AG09319 (cell line): ENCODE data around the gene LRP3.
"Not testable (repeated sequence)": the region's sequence is repeated elsewhere in the genome, so short reads cannot be mapped to it uniquely, and the experiment has no call there.

Source experiments
- DNase-seq: peaks from one replicate; pipeline ENCODE4 v3.0.0-alpha.2; 2010; ENCODE audit warnings: low read depth; ENCODE audit errors: extremely low read depth
- CTCF ChIP-seq: IDR thresholded peaks from 2 replicates; pipeline ENCODE4 v1.5.1; 2011; ENCODE audit warnings: low read depth, mild to moderate bottlenecking, inconsistent platforms, low read length, moderate library complexity

LRP3 gene

GRCh38 chr19:33207903-33208302 lies 13.8 kb downstream of the LRP3 start:
- DNase-seq, result no peak

GRCh38 chr19:33208371-33208895 lies 14.3 kb downstream of the LRP3 start:
- no peak for DNase-seq
- TF ChIP-seq CTCF, result no peak

More at GRCh38 chr19:33207903-33208302, 13.8 kb downstream of the LRP3 start:
- TF ChIP-seq CTCF, result no peak

- DNase-seq, result no peak
- TF ChIP-seq CTCF, result peak; percentile 11
These were observed 15.0 kb downstream of the LRP3 start for GRCh38 chr19:33208904-33209849.

GRCh38 chr19:33209850-33210230 lies 15.7 kb downstream of the LRP3 start:
- not testable (repeated sequence) for DNase-seq

- no peak for TF ChIP-seq CTCF
- no peak for DNase-seq
These were observed 16.3 kb downstream of the LRP3 start for GRCh38 chr19:33210266-33210940.

GRCh38 chr19:33211794-33212435 lies 17.8 kb downstream of the LRP3 start:
- no peak for DNase-seq
- TF ChIP-seq CTCF, result no peak

GRCh38 chr19:33212436-33213172 lies 18.5 kb downstream of the LRP3 start:
- no peak for TF ChIP-seq CTCF
- DNase-seq, result no peak
